IPS DF 6.9 (cell line): ENCODE data around the gene SLC16A1.

Experiments used
- DNase-seq: peaks from one replicate; pipeline ENCODE4 v3.0.0-alpha.2; 2013; ENCODE audit warnings: low read depth, low spot score
- H3K27ac ChIP-seq: one replicate; pipeline ENCODE4 v1.5.1; 2013; ENCODE audit warnings: low read length, control low read depth
- H3K27me3 ChIP-seq: 2 replicates; pipeline ENCODE4 v1.6.1; 2013; ENCODE audit warnings: mild to moderate bottlenecking, low read length; ENCODE audit not compliant: control insufficient read depth, insufficient read depth
- H3K36me3 ChIP-seq: 2 replicates; pipeline ENCODE4 v1.6.1; 2013; ENCODE audit warnings: low read length; ENCODE audit not compliant: control insufficient read depth, insufficient read depth
- H3K4me1 ChIP-seq: 2 replicates; pipeline ENCODE4 v1.6.1; 2013; ENCODE audit warnings: low read length; ENCODE audit not compliant: control insufficient read depth, insufficient read depth
- H3K4me3 ChIP-seq: 2 replicates; pipeline ENCODE4 v1.5.1; 2013; ENCODE audit warnings: mild to moderate bottlenecking, low read length
- H3K9me3 ChIP-seq: 2 replicates; pipeline ENCODE4 v1.6.1; 2013; ENCODE audit warnings: low read length, inconsistent platforms; ENCODE audit not compliant: control insufficient read depth, insufficient read depth
- WGBS: extraction: QIAGEN DNeasy Blood & Tissue Kit; methylation state at CpG from one replicate; pipeline ENCODE4 v1.1.7; 2013; ENCODE audit warnings: mixed read lengths, missing lambda C conversion rate; ENCODE audit not compliant: insufficient read length, insufficient coverage; 5-methylcytosine and 5-hydroxymethylcytosine counted together

SLC16A1 gene

DNA sequence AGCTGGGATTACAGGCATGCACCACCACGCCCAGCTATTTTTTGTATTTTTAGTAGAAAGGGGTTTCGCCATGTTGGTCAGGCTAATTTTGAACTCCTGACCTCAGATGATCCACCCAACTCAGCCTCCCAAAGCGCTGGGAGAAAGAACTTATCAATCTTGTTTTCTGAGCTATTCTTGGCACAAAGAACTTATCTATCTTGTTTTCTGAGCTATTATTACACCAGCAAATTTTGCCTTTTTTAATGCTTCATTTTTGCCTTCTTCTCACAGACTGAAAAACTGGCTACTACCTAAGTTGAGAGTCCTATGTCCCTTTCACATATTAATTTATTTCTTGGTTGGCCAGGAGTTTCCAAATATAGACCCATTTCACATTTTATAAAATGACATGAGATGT is 9.3 kb downstream of the SLC16A1 start:
- Histone ChIP-seq H3K4me3 (no peak overlapping the region), H3K4me1 (no peaks in the 10 kb centered on the region), H3K9me3 (no peaks in the 10 kb centered on the region), H3K27ac (no peak overlapping the region), H3K36me3 (peaks cover 6% of the 10 kb centered on the region; the same call in 1 of the 2 replicates), H3K27me3 (no peaks in the 10 kb centered on the region)
- DNase-seq = no peak
- no CpG with 5 or more reads among the region's 3 CpGs for whole genome bisulfite sequencing

DNA sequence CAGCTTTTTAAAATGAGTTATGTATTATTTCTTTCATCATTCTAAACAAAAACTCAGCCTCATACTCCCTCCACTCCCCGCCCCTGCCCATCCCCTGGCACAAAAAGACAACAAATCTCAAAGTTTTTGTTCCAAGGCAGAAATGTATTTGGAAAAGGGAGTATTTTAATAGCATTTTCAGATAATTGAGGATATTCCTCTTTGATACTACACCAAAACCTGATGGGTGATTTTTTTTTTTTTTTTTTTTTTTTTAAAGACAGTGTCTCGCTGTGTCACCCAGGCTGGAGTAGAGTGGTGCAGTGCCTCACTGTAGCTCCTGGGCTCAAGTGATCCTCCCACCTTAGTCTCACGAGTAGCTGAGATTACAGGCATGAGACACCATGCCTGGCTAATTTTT is 16.2 kb downstream of the SLC16A1 start:
- Histone ChIP-seq H3K27ac (no peak overlapping the region), H3K4me1 (no peaks in the 10 kb centered on the region), H3K4me3 (no peak overlapping the region), H3K36me3 (0 out of 2 replicates have a peak, but pooled peaks cover 4% of the 10 kb centered on the region), H3K27me3 (no peaks in the 10 kb centered on the region), H3K9me3 (no peaks in the 10 kb centered on the region)
- no peak for DNase-seq
- no CpG with 5 or more reads among the region's 3 CpGs for WGBS

DNA sequence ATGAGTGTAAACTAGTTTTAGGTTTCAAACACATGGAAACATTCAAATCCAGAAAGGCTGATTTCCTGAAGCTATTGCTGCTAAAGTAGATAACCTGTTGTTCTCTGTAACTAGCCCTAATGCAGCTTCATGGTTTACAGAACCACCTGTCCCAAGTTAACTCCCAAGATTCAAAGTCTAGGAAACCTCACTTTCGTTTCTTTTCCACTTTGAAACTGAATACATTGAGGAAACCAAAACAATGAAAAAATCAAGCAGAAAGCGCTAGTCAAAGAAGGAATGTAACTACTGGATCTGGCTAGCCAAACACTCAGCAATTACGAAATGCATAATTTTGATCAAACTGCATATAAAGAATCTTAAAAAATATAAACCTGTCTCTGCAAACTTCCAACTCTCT is 17.8 kb downstream of the SLC16A1 start:
- DNase-seq = no peak
- H3K27ac ChIP-seq = no peak overlapping the region
- H3K4me1 ChIP-seq = no peaks in the 10 kb centered on the region
- no peak overlapping the region for H3K4me3 ChIP-seq
- WGBS = no CpG with 5 or more reads among the region's 3 CpGs
- no peaks in the 10 kb centered on the region for H3K36me3 ChIP-seq
- H3K27me3 ChIP-seq = no peaks in the 10 kb centered on the region
- H3K9me3 ChIP-seq = no peaks in the 10 kb centered on the region

DNA sequence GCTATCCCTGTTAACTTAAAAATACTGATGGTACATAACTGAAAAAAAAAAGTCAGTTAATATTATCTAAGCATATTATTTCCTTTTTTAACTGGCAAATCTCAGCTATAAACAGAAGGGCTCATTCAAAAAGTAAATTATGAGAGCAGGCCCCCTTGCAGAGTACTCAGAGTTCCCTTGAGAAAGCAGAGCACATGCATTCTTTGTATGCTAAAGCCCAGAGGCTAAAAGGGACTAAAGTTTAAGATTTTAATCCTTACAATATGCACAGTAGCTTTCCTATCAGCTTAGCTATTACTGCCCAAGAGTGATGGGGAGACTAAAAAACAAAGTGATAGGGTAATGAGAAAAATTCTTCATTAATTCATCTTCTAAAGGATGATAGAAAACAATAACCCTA is 18.5 kb downstream of the SLC16A1 start:
- DNase-seq = no peak
- H3K4me1 ChIP-seq = no peaks in the 10 kb centered on the region
- no peak overlapping the region for H3K27ac ChIP-seq
- no peaks in the 10 kb centered on the region for H3K9me3 ChIP-seq
- no peaks in the 10 kb centered on the region for H3K36me3 ChIP-seq
- no peaks in the 10 kb centered on the region for H3K27me3 ChIP-seq
- H3K4me3 ChIP-seq = no peak overlapping the region

DNA sequence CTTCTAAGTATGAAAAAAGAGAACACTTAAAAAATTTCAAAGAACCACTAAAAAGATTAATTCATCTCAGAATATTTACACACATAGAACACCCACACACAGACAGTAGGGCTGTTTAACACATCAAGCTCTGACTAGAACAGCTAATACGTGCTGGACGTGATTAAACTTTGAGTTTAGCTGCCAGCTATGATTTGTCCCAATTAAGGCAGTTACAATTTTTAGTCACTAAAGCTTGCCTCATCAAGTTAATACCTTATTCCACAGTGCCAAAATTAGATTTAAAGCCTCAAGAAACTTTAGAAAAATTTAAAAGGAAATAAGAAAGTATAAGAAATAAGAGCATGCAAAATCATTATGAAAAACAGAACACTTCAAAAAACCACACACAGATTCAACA is 18.9 kb downstream of the SLC16A1 start:
- Histone ChIP-seq H3K27ac (no peak overlapping the region), H3K27me3 (no peaks in the 10 kb centered on the region), H3K4me3 (no peak overlapping the region), H3K36me3 (no peaks in the 10 kb centered on the region), H3K4me1 (no peaks in the 10 kb centered on the region), H3K9me3 (no peaks in the 10 kb centered on the region)
- no peak for DNase-seq
- WGBS = no CpG with 5 or more reads among the region's 2 CpGs

DNA sequence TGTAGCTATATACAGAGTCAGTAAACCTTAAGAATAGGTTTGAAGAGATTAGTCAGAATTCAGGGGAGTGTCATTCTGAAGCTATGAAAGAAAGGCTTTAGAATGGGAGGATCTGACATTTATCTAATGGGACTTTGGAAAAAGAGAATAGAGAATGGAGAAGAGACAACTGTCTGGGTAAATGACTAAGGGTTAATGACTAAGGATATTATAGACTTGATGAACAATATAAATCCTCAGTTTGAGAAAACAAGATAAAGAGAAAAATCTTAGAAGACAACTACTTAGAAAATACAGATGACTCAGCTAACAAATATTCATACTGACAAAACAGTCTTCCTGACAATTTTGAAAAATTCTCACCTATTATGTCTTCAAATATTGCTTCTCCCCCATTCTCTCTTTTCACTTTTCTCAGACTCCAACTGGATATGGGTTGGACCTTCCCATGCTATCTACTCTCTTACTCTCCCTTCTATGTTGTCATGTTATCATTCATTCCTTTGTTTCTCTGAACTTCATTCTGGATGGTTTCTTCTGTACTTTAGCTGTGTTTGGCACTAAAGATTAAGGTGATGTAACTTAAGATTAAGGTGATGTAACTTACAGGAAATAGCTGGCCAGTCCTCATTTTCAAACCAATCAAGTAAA is 20.4 kb downstream of the SLC16A1 start:
- Histone ChIP-seq H3K27me3 (no peaks in the 10 kb centered on the region), H3K27ac (no peak overlapping the region), H3K4me3 (no peak overlapping the region), H3K4me1 (no peaks in the 10 kb centered on the region), H3K36me3 (no peaks in the 10 kb centered on the region), H3K9me3 (no peaks in the 10 kb centered on the region)
- no peak for DNase-seq

DNA sequence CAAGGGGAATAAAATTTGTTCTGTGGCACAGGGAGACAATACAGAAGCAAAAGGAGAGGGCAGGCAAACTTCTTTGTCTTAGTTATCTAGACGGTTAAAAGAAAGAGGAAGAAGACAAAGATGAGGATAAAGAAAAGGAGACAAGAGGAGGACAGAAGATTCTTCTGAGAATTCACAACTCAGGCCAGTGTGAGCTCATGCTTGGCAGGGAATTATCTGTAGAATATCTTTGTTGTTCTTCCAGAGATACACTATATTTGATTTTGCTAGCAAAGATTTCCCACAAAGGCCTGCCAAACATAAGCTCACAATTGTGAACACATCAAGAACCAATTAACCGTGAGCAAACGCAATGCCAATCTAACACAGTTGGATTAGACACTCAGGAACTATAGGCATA is 21.4 kb downstream of the SLC16A1 start:
- WGBS = no CpG with 5 or more reads among the region's 3 CpGs
- H3K27me3 ChIP-seq = no peaks in the 10 kb centered on the region
- no peaks in the 10 kb centered on the region for H3K9me3 ChIP-seq
- no peak overlapping the region for H3K4me3 ChIP-seq
- DNase-seq = no peak
- no peaks in the 10 kb centered on the region for H3K36me3 ChIP-seq
- no peaks in the 10 kb centered on the region for H3K4me1 ChIP-seq
- H3K27ac ChIP-seq = no peak overlapping the region

DNA sequence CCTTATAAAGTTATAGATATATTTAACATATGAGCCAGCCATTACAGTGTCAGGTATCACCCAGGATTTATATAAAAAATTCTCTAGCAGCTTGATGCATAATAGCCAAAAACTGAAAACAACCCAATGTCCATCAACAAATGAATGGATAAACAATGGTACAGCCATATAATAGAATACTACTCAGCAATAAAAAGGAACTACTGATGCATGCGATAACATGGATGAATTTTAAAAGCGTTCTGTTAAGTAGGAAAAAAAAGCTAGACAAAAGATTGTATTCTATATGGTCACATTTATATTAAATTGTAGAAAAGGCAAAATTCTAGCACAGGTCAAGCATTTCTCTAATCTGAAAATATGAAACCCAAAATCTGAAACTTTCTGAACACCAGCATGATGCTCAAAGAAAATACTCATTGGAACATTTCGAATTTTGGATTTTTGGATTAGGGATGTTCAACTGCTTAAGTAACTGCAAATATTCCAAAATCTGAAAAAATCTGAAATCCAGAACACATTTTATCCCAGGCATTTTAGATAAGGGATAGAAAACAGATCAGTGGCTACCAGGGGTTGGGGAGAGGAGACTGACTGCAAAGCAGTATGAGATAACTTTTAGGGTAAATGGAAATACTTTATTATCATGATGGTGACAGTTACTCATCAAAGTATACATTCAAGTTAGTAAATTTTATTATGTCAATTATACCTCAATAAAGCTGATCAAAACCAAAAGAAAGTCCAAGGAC is 22.0 kb downstream of the SLC16A1 start:
- Histone ChIP-seq H3K36me3 (0 out of 2 replicates have a peak, but pooled peaks cover 1% of the 10 kb centered on the region), H3K27me3 (no peaks in the 10 kb centered on the region), H3K4me1 (no peaks in the 10 kb centered on the region), H3K9me3 (no peaks in the 10 kb centered on the region), H3K4me3 (no peak overlapping the region), H3K27ac (no peak overlapping the region)
- no peak for DNase-seq
- WGBS = no CpG with 5 or more reads among the region's 3 CpGs

DNA sequence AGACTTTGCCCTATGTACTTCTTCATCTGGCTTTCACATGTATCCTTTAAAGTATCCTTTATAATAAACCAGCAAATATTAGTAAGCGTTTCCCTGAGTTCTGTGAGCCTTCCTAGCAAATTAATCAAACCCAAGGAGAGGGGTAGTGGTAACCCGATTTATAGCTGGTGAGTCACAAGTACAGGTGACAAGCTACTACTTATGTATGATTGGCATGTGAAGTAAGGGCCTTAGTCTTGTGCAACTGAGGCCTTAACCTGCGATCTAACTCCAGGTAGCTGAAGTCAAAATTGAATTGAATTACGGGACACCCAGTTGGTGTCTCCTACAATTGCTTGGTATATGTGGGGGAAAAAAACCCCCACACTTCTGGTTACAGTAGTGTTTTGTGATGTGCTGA is 26.0 kb downstream of the SLC16A1 start:
- no CpG with 5 or more reads among the region's 4 CpGs for WGBS

DNA sequence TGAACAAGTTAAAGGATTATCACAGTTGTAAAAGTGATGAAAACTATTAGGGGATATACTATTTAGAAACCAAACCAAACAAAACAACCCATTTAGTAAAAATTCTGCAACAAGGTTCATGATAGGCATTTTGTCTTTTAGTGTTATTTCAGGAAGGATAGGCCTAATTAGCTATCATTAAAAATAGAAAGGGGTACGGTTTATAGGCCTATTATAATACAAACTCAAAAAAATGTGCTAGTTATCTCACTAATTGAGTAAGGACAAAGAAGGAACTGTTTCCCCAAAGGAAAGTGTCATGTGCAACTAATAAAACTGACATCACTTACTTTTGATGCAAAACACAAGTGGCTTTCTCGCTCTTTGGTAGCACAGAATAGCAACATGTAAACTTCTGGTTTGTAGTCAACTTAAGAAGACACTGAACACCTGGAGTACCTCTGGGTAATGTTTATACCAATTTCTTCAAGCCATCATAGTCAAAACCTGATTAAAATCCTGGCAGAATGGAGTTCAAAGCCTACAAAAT is 28.5 kb downstream of the SLC16A1 start:
- peaks cover 20% of the 10 kb centered on the region; the same call in 1 of the 2 replicates for H3K36me3 ChIP-seq
- WGBS = no CpG with 5 or more reads among the region's 2 CpGs
- no peak overlapping the region for H3K4me3 ChIP-seq

More for the DNA sequence above, 26.0 kb downstream of the SLC16A1 start:
- Histone ChIP-seq H3K27ac (no peak overlapping the region), H3K27me3 (no peaks in the 10 kb centered on the region), H3K4me3 (no peak overlapping the region), H3K4me1 (no peaks in the 10 kb centered on the region), H3K9me3 (no peaks in the 10 kb centered on the region), H3K36me3 (peaks cover 9% of the 10 kb centered on the region; the same call in 1 of the 2 replicates)
- no peak for DNase-seq

More for the DNA sequence above, 28.5 kb downstream of the SLC16A1 start:
- no peak for DNase-seq
- H3K4me1 ChIP-seq = no peaks in the 10 kb centered on the region
- H3K27me3 ChIP-seq = no peaks in the 10 kb centered on the region
- H3K9me3 ChIP-seq = no peaks in the 10 kb centered on the region
- H3K27ac ChIP-seq = no peak overlapping the region
